Adrenal gland (tissue), 12 donors: ENCODE data around the gene PAFAH1B2. TPM values are rescaled to one million over a fixed set of nuclear protein-coding genes. Genes with fewer than 3 reads are reported as not detected.
A peak's percentile ranks its signal among the peaks of the same experiment; 100 is the strongest.

Experiments used
- DNase-seq, 7 donors: peaks; one replicate each; pipeline ENCODE4 v3.0.0-alpha.2; 2019 to 2020
- H3K27ac ChIP-seq, 5 donors: fragments of 200-600 bp; sonication (generic) in 4 of 5; 1 replicate in 3 of 5; 2 replicates in 2 of 5; pipeline versions ENCODE4 v1.5.1 to v1.8.0; 2016 to 2020; ENCODE audit warnings: mild to moderate bottlenecking in 1 of 5
- H3K27me3 ChIP-seq: fragments of 200-600 bp; 2 replicates; pipeline ENCODE4 v1.8.0; 2021
- H3K36me3 ChIP-seq, 2 donors: fragments of 200-600 bp; replicated peaks in 1 of 2; 1 replicate in 1 of 2; 2 replicates in 1 of 2; pipeline versions ENCODE4 v1.5.1 to v1.8.0; 2018 to 2022
- H3K4me1 ChIP-seq, 2 donors: fragments of 200-600 bp; replicated peaks in 1 of 2; 1 replicate in 1 of 2; 2 replicates in 1 of 2; pipeline versions ENCODE4 v1.5.1 to v1.8.0; 2018 to 2021
- H3K4me3 ChIP-seq, 4 donors: fragments of 200-600 bp; sonication (generic) in 3 of 4; one replicate each; pipeline ENCODE4 v1.5.1; 2016 to 2018
- H3K9me3 ChIP-seq, 3 donors: fragments of 200-600 bp; sonication (generic) in 1 of 3; replicated peaks in 1 of 3; 1 replicate in 2 of 3; 2 replicates in 1 of 3; pipeline versions ENCODE4 v1.5.1 to v1.8.0; 2016 to 2021
- POLR2A ChIP-seq, 2 donors: fragments of 450-650 bp; IDR thresholded peaks; one replicate each; pipeline ENCODE4 v1.6.1; 2017; ENCODE audit warnings: antibody characterized with exemption in 2 of 2, mild to moderate bottlenecking in 2 of 2, moderate library complexity in 1 of 2
- WGBS, 4 donors: extraction: QIAGEN DNeasy Blood & Tissue Kit in 2 of 4; methylation state at CpG; one replicate each; pipeline versions ENCODE4 v1.1.5 to v1.1.7; 2013 to 2017; 5-methylcytosine and 5-hydroxymethylcytosine counted together
- intact Hi-C, 2 donors: fragments of 100-400 bp; cut with DNase I; formaldehyde crosslinking; loops; one replicate each; pipeline versions ENCODE4 v1.14.1 to v1.15.0; 2022 to 2023
- polyA plus RNA-seq, 3 donors: library from polyadenylated mRNA; stranded (reverse); fragments of 200-250 nt in 2 of 3; fragments of 350-450 nt in 1 of 3; fragmentation: Illumina TruSeq in 1 of 3; extraction: RNeasy Lipid Tissue Mini Kit (QIAGEN cat#74804) in 1 of 3; gene quantifications; one replicate each; pipeline ENCODE4 v1.2.3, GENCODE V29; 2013 to 2014
- total RNA-seq, 9 donors: library from RNA; depleted of rRNA in 4 of 9; stranded (reverse); fragments of >200 nt in 4 of 9; fragments of 120-200 nt in 1 of 9; fragmentation: NEBNext Ultra II Directional in 1 of 9; extraction: Animal tissue kit (Norgen Biotek cat#: 25700) in 1 of 9; gene quantifications; one replicate each; pipeline versions ENCODE4 v1.1.0 to v1.2.4, GENCODE V29; 2013 to 2023
- TF ChIP-seq, protein P1 (sequence below), 6 experiments: fragments of 450-650 bp in 4 of 6; fragments of 200-600 bp in 2 of 6; sonication (generic) in 1 of 6; IDR thresholded peaks; 1 replicate in 5 of 6; 2 replicates in 1 of 6; pipeline versions ENCODE4 v1.5.1 to v1.8.0; 2016 to 2021; ENCODE audit warnings: antibody characterized with exemption in 6 of 6, mild to moderate bottlenecking in 2 of 6, moderate library complexity in 1 of 6
- donor health status: healthy with polysubstance abuse.
- donor health status: Bipolar disorder and iron deficiency.
- donor health status: DM: yes; HTN: yes; CAD: no.
- donor health status: DM: no; HTN: no; CAD: no.
- donor health status: DM: no; HTN: no; CAD: no.
- donor health status: DM: yes; HTN: yes; CAD: no.

Gene PAFAH1B2
- total and polyA plus RNA-seq, 12 donors: 19.6 to 144 (median 94.4) TPM

DNA sequence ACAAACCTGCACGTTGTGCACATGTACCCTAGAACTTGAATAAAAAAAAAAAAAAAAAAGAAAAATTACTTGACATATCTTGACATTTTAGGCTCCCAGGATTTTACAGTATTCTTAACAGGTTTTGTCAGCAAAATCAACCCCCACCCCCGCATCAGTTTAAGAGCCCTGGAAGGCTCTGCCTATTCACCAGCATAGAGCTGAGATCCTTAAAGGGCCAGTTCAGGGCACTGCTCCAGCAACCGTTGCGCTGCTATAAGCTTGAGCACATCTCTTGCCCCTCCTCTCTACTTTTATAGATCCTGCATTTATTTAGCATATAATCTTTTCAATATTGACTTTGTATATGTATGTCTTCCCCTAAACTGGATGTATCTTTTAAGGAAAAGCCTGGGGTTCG is 697 bp upstream of the PAFAH1B2 start:
- H3K4me3 ChIP-seq: peak overlapping the region in 3 of 4 donors; percentile 63 to 94 (median 83)
- intact Hi-C loops: no loop called here
- H3K4me1 ChIP-seq: peaks cover 21 to 36% of the 10 kb centered on the region in 2 donors
- WGBS, 4 donors: 5 to 7% (median 6%) methylated on average over 5 of the region's 5 CpGs
- no peaks in the 10 kb centered on the region for H3K9me3 ChIP-seq
- no peaks in the 10 kb centered on the region for H3K27me3 ChIP-seq
- H3K36me3 ChIP-seq: peaks cover 0 to 7% of the 10 kb centered on the region in 2 donors
- peak overlapping the region; percentile 79 to 95 (median 94) for H3K27ac ChIP-seq
- DNase-seq: peak; percentile 48 to 83 (median 66)
- TF ChIP-seq, protein P1, sequence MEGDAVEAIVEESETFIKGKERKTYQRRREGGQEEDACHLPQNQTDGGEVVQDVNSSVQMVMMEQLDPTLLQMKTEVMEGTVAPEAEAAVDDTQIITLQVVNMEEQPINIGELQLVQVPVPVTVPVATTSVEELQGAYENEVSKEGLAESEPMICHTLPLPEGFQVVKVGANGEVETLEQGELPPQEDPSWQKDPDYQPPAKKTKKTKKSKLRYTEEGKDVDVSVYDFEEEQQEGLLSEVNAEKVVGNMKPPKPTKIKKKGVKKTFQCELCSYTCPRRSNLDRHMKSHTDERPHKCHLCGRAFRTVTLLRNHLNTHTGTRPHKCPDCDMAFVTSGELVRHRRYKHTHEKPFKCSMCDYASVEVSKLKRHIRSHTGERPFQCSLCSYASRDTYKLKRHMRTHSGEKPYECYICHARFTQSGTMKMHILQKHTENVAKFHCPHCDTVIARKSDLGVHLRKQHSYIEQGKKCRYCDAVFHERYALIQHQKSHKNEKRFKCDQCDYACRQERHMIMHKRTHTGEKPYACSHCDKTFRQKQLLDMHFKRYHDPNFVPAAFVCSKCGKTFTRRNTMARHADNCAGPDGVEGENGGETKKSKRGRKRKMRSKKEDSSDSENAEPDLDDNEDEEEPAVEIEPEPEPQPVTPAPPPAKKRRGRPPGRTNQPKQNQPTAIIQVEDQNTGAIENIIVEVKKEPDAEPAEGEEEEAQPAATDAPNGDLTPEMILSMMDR (IDR thresholded peaks at IDR 0.05): peak in 1 of 6 experiments; percentile 4
- TF ChIP-seq POLR2A (IDR thresholded peaks at IDR 0.05): no peak

DNA sequence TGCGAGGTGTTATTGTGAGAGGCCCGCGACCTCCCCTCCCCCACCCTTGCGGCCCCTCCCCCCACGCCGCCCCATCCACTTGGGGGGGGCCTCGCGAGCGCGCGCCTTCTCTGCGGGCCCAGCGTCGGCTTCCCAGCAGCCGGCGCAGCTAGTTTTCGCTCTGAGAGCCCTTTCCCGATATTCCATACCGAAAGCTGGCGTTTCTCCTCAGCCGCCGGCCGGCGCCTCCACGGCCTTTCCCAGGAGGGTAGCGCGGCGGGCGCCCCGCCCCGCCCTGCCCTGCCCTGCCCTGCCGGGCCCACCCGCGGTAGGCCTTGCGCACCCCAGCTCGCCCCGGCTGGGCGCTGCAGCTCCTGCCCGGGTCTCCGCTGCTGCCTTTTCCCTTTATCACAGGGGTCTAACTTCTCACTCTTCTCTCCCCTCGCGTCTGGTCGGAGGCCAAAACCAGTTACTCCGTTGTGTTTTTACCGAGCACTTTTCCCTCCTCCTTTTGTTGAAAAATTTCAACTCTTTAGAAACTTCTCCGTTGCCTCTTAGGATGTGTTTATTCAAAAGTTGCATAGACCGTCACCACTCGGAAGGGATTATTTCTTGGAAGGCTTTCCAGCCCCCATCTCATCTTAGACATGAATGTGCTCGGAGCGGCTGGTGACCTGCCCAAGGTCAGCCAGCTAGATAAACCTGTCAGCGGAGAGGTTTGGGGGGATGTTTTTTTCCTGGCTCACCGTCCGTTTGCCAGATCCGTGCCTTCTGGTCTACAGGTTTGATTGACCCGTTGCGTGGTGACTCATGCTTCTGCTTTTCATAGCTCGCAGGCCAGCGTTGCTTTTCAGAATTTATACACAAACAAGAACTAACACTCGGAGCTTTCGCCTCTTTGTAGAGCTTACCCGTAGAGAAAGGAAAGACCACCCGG is 648 bp downstream of the PAFAH1B2 start:
- Histone ChIP-seq H3K4me3 (peak overlapping the region; percentile 63 to 94 (median 85)), H3K4me1 (peaks cover 23 to 40% of the 10 kb centered on the region in 2 donors), H3K36me3 (peaks cover 0 to 7% of the 10 kb centered on the region in 2 donors), H3K9me3 (no peaks in the 10 kb centered on the region), H3K27me3 (no peaks in the 10 kb centered on the region), H3K27ac (peak overlapping the region; percentile 79 to 95 (median 94))
- intact Hi-C loops: no loop called here
- 0 to 1% (median 0%) methylated on average over 25 to 62 of the region's 62 CpGs for WGBS, 4 donors
- peak in 1 of 2 donors; percentile 60 for TF ChIP-seq POLR2A (IDR thresholded peaks at IDR 0.05)
- TF ChIP-seq, protein P1 (IDR thresholded peaks at IDR 0.05): no peak
- DNase-seq: peak; percentile 71 to 92 (median 87)

DNA sequence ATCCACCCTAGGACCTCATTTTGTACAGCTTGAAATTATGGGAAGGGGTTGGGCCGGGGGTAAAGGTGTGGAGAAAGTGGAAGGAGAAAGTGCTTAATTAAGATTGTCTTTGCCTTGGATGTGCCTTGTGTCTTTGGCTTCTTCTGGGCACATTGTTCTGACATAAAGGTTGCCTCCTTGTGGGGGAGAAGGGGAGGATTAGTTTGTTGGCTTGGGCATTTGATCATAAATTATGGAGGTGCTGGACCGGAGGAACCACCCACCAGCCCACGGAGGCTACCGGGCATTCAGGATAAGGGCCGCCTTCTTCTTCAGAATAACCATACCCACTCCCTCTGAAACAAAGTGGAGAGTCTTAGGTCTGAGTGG is 1.3 kb downstream of the PAFAH1B2 start:
- TF ChIP-seq POLR2A (IDR thresholded peaks at IDR 0.05): no peak
- TF ChIP-seq, protein P1 (IDR thresholded peaks at IDR 0.05): peak in 3 of 6 experiments; percentile 13 to 17 (median 16)
- intact Hi-C loops: no loop called here
- Histone ChIP-seq H3K27ac (peak overlapping the region; percentile 79 to 95 (median 94)), H3K27me3 (no peaks in the 10 kb centered on the region), H3K4me1 (peaks cover 27 to 46% of the 10 kb centered on the region in 2 donors), H3K9me3 (no peaks in the 10 kb centered on the region), H3K36me3 (peaks cover 0 to 12% of the 10 kb centered on the region in 2 donors), H3K4me3 (peak overlapping the region in 3 of 4 donors; percentile 63 to 94 (median 83))
- peak in 6 of 7 donors; percentile 26 to 54 (median 40) for DNase-seq
- 1 to 4% (median 3%) methylated on average over 5 of the region's 5 CpGs for WGBS, 4 donors

DNA sequence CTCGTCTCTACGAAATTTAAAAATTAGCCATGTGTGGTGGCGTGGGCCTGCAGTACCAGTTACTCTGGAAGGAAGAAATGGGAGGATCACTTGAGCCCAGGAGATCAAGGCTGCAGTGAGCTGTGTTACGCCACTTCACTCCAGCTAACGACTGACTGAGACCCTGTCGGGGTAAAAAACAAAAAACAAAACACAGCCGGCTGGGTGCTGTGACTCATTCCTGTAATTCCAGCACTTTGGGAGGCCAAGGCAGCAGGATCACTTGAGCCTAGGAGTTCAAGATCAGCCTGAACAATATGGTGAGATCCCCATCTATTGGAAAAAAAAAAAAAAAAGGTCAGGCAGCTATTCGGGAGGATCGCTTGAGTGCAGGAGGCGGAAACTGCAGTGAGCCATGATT is 2.4 kb downstream of the PAFAH1B2 start:
- H3K4me1 ChIP-seq: peaks cover 29 to 48% of the 10 kb centered on the region in 2 donors
- peak in 1 of 2 donors; percentile 42 for TF ChIP-seq POLR2A (IDR thresholded peaks at IDR 0.05)
- TF ChIP-seq, protein P1 (IDR thresholded peaks at IDR 0.05): no peak
- no peaks in the 10 kb centered on the region for H3K27me3 ChIP-seq
- peaks cover 0 to 12% of the 10 kb centered on the region in 2 donors for H3K36me3 ChIP-seq
- intact Hi-C loops: no loop called here
- DNase-seq: peak in 5 of 7 donors; percentile 43 to 66 (median 58)
- no peaks in the 10 kb centered on the region for H3K9me3 ChIP-seq
- H3K4me3 ChIP-seq: peak overlapping the region in 1 of 4 donors; percentile 63
- WGBS, 4 donors: 51 to 52% (median 51%) methylated on average over 10 of the region's 10 CpGs
- H3K27ac ChIP-seq: peak overlapping the region in 3 of 5 donors; percentile 33 to 95 (median 95)
